Sigmoid colon (tissue), 4 donors: ENCODE data around the gene ITGB5.

ENCODE experiments used
- CTCF ChIP-seq, 4 experiments: fragments of 450-650 bp in 3 of 4; fragments of 200-600 bp in 1 of 4; IDR thresholded peaks; one replicate each; pipeline ENCODE4 v1.5.1; 2016 to 2019; ENCODE audit warnings: antibody characterized with exemption in 4 of 4, mild to moderate bottlenecking in 3 of 4, moderate library complexity in 2 of 4
- EP300 ChIP-seq, 4 donors: sonication (generic); formaldehyde crosslinking; IDR thresholded peaks; one replicate each; pipeline ENCODE4 v1.6.1; 2017; ENCODE audit warnings: antibody characterized with exemption in 4 of 4
- POLR2A ChIP-seq, 2 donors: fragments of 450-650 bp; IDR thresholded peaks; one replicate each; pipeline ENCODE4 v1.6.1; 2016; ENCODE audit warnings: antibody characterized with exemption in 2 of 2, mild to moderate bottlenecking in 2 of 2, moderate library complexity in 2 of 2
- POLR2AphosphoS5 ChIP-seq, 4 donors: sonication (generic); formaldehyde crosslinking; IDR thresholded peaks; one replicate each; pipeline ENCODE4 v1.6.1; 2017; ENCODE audit warnings: antibody characterized with exemption in 4 of 4

- TF ChIP-seq CTCF (IDR thresholded peaks at IDR 0.05) (no peak), EP300 (IDR thresholded peaks at IDR 0.05) (no peak), POLR2A (IDR thresholded peaks at IDR 0.05) (no peak), POLR2AphosphoS5 (IDR thresholded peaks at IDR 0.05) (peak in 1 of 4 donors; percentile 50)
Observed at GRCh38 chr3:124837065-124837464, 50.1 kb downstream of the ITGB5 start.
